ENCODE measurements around the gene TSBP1. TPM values are rescaled to one million over a fixed set of nuclear protein-coding genes. Genes with fewer than 3 reads are reported as not detected.
"Not testable (repeated sequence)": the region's sequence is repeated elsewhere in the genome, so short reads cannot be mapped to it uniquely, and the experiment has no call there.

The TSBP1 gene
- total RNA-seq, 1 donor from 2014 or later, result not detected

GRCh38 chr6:32382757-32383420, 11.2 kb upstream of the TSBP1 start:
- DNase-seq (ENCODE audit: missing footprints) (no peak), ATAC-seq (no peak)
- intact Hi-C loops (cut with DNase I), result no loop called here

GRCh38 chr6:32379545-32379944, 7.8 kb upstream of the TSBP1 start:
- no peak for ATAC-seq
- intact Hi-C loops (cut with DNase I), result no loop called here

GRCh38 chr6:32375739-32376529, 4.2 kb upstream of the TSBP1 start:
- DNase-seq (ENCODE audit: missing footprints) (no peak), ATAC-seq (no peak)
- intact Hi-C loops (cut with DNase I), result no loop called here

More at GRCh38 chr6:32379545-32379944, 7.8 kb upstream of the TSBP1 start:
- DNase-seq (ENCODE audit: missing footprints), result no peak

GRCh38 chr6:32371229-32371628, 474 bp downstream of the TSBP1 start:
- intact Hi-C loops (cut with DNase I), result no loop called here
- DNase-seq (ENCODE audit: missing footprints), result no peak
- ATAC-seq, result no peak

GRCh38 chr6:32370505-32370904, 1.2 kb downstream of the TSBP1 start:
- intact Hi-C loops (cut with DNase I), result no loop called here
- ATAC-seq (no peak), DNase-seq (ENCODE audit: missing footprints) (no peak)

- ATAC-seq (no peak), DNase-seq (ENCODE audit: missing footprints) (no peak)
- intact Hi-C loops (cut with DNase I), result no loop called here
Measured at GRCh38 chr6:32369660-32370059, 2.0 kb downstream of the TSBP1 start.

GRCh38 chr6:32367644-32368043, 4.1 kb downstream of the TSBP1 start:
- intact Hi-C loops (cut with DNase I), result no loop called here
- DNase-seq (ENCODE audit: missing footprints), result no peak
- ATAC-seq, result no peak

- ATAC-seq; DNase-seq (ENCODE audit: missing footprints); intact Hi-C loops (cut with DNase I): not testable (repeated sequence)
Measured at GRCh38 chr6:32359225-32359624, 12.5 kb downstream of the TSBP1 start.

GRCh38 chr6:32358548-32358947, 13.2 kb downstream of the TSBP1 start:
- ATAC-seq; intact Hi-C loops (cut with DNase I); DNase-seq (ENCODE audit: missing footprints): not testable (repeated sequence)

GRCh38 chr6:32355018-32355417, 16.7 kb downstream of the TSBP1 start:
- no peak for DNase-seq (ENCODE audit: missing footprints)
- no peak for ATAC-seq
- intact Hi-C loops (cut with DNase I), result no loop called here

GRCh38 chr6:32353348-32353747, 18.4 kb downstream of the TSBP1 start:
- ATAC-seq (no peak), DNase-seq (ENCODE audit: missing footprints) (no peak)
- intact Hi-C loops (cut with DNase I), result no loop called here

GRCh38 chr6:32340242-32340641, 31.5 kb downstream of the TSBP1 start:
- ATAC-seq, result no peak
- no peak for DNase-seq (ENCODE audit: missing footprints)
- intact Hi-C loops (cut with DNase I), result no loop called here

- intact Hi-C loops (cut with DNase I), result no loop called here
- DNase-seq (ENCODE audit: missing footprints) (no peak), ATAC-seq (peak; percentile 59)
Measured at GRCh38 chr6:32337186-32337805, 34.4 kb downstream of the TSBP1 start.

GRCh38 chr6:32332433-32332832, 39.3 kb downstream of the TSBP1 start:
- intact Hi-C loops (cut with DNase I), result no loop called here
- ATAC-seq, result no peak
- no peak for DNase-seq (ENCODE audit: missing footprints)

- intact Hi-C loops (cut with DNase I), result no loop called here
- no peak for DNase-seq (ENCODE audit: missing footprints)
- no peak for ATAC-seq
Measured at GRCh38 chr6:32329141-32329540, 42.6 kb downstream of the TSBP1 start.

- intact Hi-C loops (cut with DNase I), result no loop called here
- DNase-seq (ENCODE audit: missing footprints) (no peak), ATAC-seq (no peak)
Measured at GRCh38 chr6:32327103-32327502, 44.6 kb downstream of the TSBP1 start.

GRCh38 chr6:32318501-32318900, 53.2 kb downstream of the TSBP1 start:
- no peak for ATAC-seq
- intact Hi-C loops (cut with DNase I), result no loop called here
- no peak for DNase-seq (ENCODE audit: missing footprints)

- ATAC-seq (no peak), DNase-seq (ENCODE audit: missing footprints) (no peak)
- intact Hi-C loops (cut with DNase I), result no loop called here
Measured at GRCh38 chr6:32317541-32317940, 54.2 kb downstream of the TSBP1 start.

GRCh38 chr6:32313964-32314363, 57.7 kb downstream of the TSBP1 start:
- DNase-seq (ENCODE audit: missing footprints), result no peak
- intact Hi-C loops (cut with DNase I), result no loop called here
- ATAC-seq, result no peak

Data from Right ventricle myocardium inferior (tissue), 1 donor.